AG04450 (cell line): ENCODE data around the gene GPR87. TPM values are rescaled to one million over a fixed set of nuclear protein-coding genes. Genes with fewer than 3 reads are reported as not detected.

ENCODE experiments used
- CTCF ChIA-PET: fragments of 300-600, 350-600 bp; formaldehyde crosslinking; extraction: SDS; loops from one replicate; lab custom pipeline; 2022; ENCODE audit warnings: antibody characterized with exemption, inconsistent platforms; lab: Charles Lee
- POLR2A ChIA-PET: fragments of 350-600 bp; formaldehyde crosslinking; extraction: SDS; loops from one replicate; lab custom pipeline; 2021; ENCODE audit warnings: antibody characterized with exemption, inconsistent platforms; lab: Yijun Ruan, JAX
- DNase-seq: peaks from one replicate; pipeline ENCODE4 v3.0.0-alpha.2; 2011; ENCODE audit warnings: low read depth, low spot score
- H3K27ac ChIP-seq: one replicate; pipeline ENCODE4 v1.5.1; 2012; ENCODE audit warnings: low read depth, low read length, control low read depth
- H3K27me3 ChIP-seq: one replicate; pipeline ENCODE4 v1.6.0; 2012; ENCODE audit warnings: low read length; ENCODE audit not compliant: control insufficient read depth, insufficient read depth
- H3K4me3 ChIP-seq: 2 replicates; pipeline ENCODE4 v1.5.1; 2011; ENCODE audit warnings: mild to moderate bottlenecking, low read depth, low read length, control low read depth
- H3K9me3 ChIP-seq: 2 replicates; pipeline ENCODE4 v1.5.1; 2012; ENCODE audit warnings: low read length; ENCODE audit not compliant: control insufficient read depth, insufficient read depth
- CTCF ChIP-seq: IDR thresholded peaks from 2 replicates; pipeline ENCODE4 v1.5.1; 2011; ENCODE audit warnings: low read depth, low read length, control low read depth, inconsistent platforms
- polyA plus RNA-seq: library from polyadenylated mRNA; depleted of rRNA; stranded (reverse); fragments of >200 nt; gene quantifications from 2 replicates; pipeline ENCODE4 v1.2.3, GENCODE V29; 2011

GPR87 gene
- polyA plus RNA-seq, 1 experiment = not detected

- TF ChIP-seq CTCF = no peak
- H3K27ac ChIP-seq = no peak overlapping the region
- CTCF ChIA-PET = interaction anchor here (0.6 kb wide), 1 partner anchor 24 kb away, joined by 7 read pairs; no protein-coding TSS in a partner anchor
- no peaks in the 10 kb centered on the region for H3K27me3 ChIP-seq
- POLR2A ChIA-PET = no interaction called here
- no peak overlapping the region for H3K4me3 ChIP-seq
- no peak for DNase-seq
- no peaks in the 10 kb centered on the region for H3K9me3 ChIP-seq
Observed at GRCh38 chr3:151351648-151352047, 35.0 kb upstream of the GPR87 start.

GRCh38 chr3:151351219-151351618 lies 34.6 kb upstream of the GPR87 start:
- H3K27me3 ChIP-seq = no peaks in the 10 kb centered on the region
- no peak overlapping the region for H3K4me3 ChIP-seq
- DNase-seq = no peak
- CTCF ChIA-PET = interaction anchor here (0.6 kb wide), 1 partner anchor 23 kb away, joined by 7 read pairs; no protein-coding TSS in a partner anchor
- POLR2A ChIA-PET = no interaction called here
- TF ChIP-seq CTCF = no peak
- H3K9me3 ChIP-seq = no peaks in the 10 kb centered on the region
- no peak overlapping the region for H3K27ac ChIP-seq

- no peak for DNase-seq
- ChIA-PET POLR2A (no interaction called here), CTCF (interaction anchor here (1.3 kb wide), 1 partner anchor 23 kb away, joined by 3 read pairs; no protein-coding TSS in a partner anchor)
- no peaks in the 10 kb centered on the region for H3K9me3 ChIP-seq
- no peak for TF ChIP-seq CTCF
- no peaks in the 10 kb centered on the region for H3K27me3 ChIP-seq
- no peak overlapping the region for H3K27ac ChIP-seq
- no peak overlapping the region for H3K4me3 ChIP-seq
Observed at GRCh38 chr3:151350656-151351055, 34.0 kb upstream of the GPR87 start.

- ChIA-PET POLR2A (no interaction called here), CTCF (interaction anchor here (1.5 kb wide), 1 partner anchor 87 kb away, joined by 3 read pairs; no protein-coding TSS in a partner anchor)
- no peak overlapping the region for H3K27ac ChIP-seq
- no peak for TF ChIP-seq CTCF
- H3K9me3 ChIP-seq = no peaks in the 10 kb centered on the region
- no peak for DNase-seq
- no peak overlapping the region for H3K4me3 ChIP-seq
- no peaks in the 10 kb centered on the region for H3K27me3 ChIP-seq
Observed at GRCh38 chr3:151347432-151347831, 30.8 kb upstream of the GPR87 start.

- Histone ChIP-seq H3K9me3 (no peaks in the 10 kb centered on the region), H3K27me3 (no peaks in the 10 kb centered on the region), H3K4me3 (no peak overlapping the region), H3K27ac (no peak overlapping the region)
- CTCF ChIA-PET = interaction anchor here (0.8 to 1.9 kb wide), 4 partner anchors 14 to 123 kb away, joined by 3 to 23 read pairs (median 4); no protein-coding TSS in a partner anchor
- POLR2A ChIA-PET = interaction anchor here (0.8 kb wide), 1 partner anchor 50 kb away, joined by 3 read pairs; no protein-coding TSS in a partner anchor
- TF ChIP-seq CTCF = no peak
- no peak for DNase-seq
Observed at GRCh38 chr3:151346292-151346691, 29.7 kb upstream of the GPR87 start.
